ENCODE measurements around the gene DUOX1.

The DUOX1 gene

GRCh38 chr15:45197512-45197911 lies 67.7 kb downstream of the DUOX1 start:
- Histone ChIP-seq H3K4me3 (ENCODE audit: low read depth, low read length) (no peak overlapping the region), H3K36me3 (ENCODE audit: control insufficient read depth, insufficient read depth, low read length) (no peaks in the 10 kb centered on the region), H3K27me3 (ENCODE audit: control insufficient read depth, insufficient read depth, low read length) (no peaks in the 10 kb centered on the region), H3K9ac (no peak overlapping the region), H3K9me3 (ENCODE audit: control insufficient read depth, low read length) (no peaks in the 10 kb centered on the region), H3K4me1 (peaks cover 2% of the 10 kb centered on the region), H3K27ac (no peak overlapping the region), H3K4me2 (ENCODE audit: low read length) (no peak overlapping the region), H2AFZ (no peak overlapping the region), H3K79me2 (no peaks in the 10 kb centered on the region)
- no peak for TF ChIP-seq CTCF (IDR thresholded peaks at IDR 0.05)

GRCh38 chr15:45198337-45199135 lies 68.7 kb downstream of the DUOX1 start:
- H3K9me3 ChIP-seq (ENCODE audit: control insufficient read depth, low read length): no peaks in the 10 kb centered on the region
- TF ChIP-seq CTCF (IDR thresholded peaks at IDR 0.05): peak; percentile 60
- peak overlapping the region; percentile 100 for H3K27ac ChIP-seq
- no peaks in the 10 kb centered on the region for H3K36me3 ChIP-seq (ENCODE audit: control insufficient read depth, insufficient read depth, low read length)
- H3K4me1 ChIP-seq: peaks cover 2% of the 10 kb centered on the region
- H3K4me2 ChIP-seq (ENCODE audit: low read length): peak overlapping the region; percentile 78
- peak overlapping the region; percentile 94 for H2AFZ ChIP-seq
- no peaks in the 10 kb centered on the region for H3K27me3 ChIP-seq (ENCODE audit: control insufficient read depth, insufficient read depth, low read length)
- peak overlapping the region; percentile 68 for H3K4me3 ChIP-seq (ENCODE audit: low read depth, low read length)
- H3K79me2 ChIP-seq: no peaks in the 10 kb centered on the region
- peak overlapping the region; percentile 19 for H3K9ac ChIP-seq

GRCh38 chr15:45199136-45199810 lies 69.5 kb downstream of the DUOX1 start:
- peaks cover 2% of the 10 kb centered on the region for H3K4me1 ChIP-seq
- H3K4me2 ChIP-seq (ENCODE audit: low read length): peak overlapping the region; percentile 78
- peak overlapping the region; percentile 19 for H3K9ac ChIP-seq
- H3K27ac ChIP-seq: peak overlapping the region; percentile 100
- no peaks in the 10 kb centered on the region for H3K27me3 ChIP-seq (ENCODE audit: control insufficient read depth, insufficient read depth, low read length)
- H3K4me3 ChIP-seq (ENCODE audit: low read depth, low read length): peak overlapping the region; percentile 68
- no peak for TF ChIP-seq CTCF (IDR thresholded peaks at IDR 0.05)
- no peaks in the 10 kb centered on the region for H3K36me3 ChIP-seq (ENCODE audit: control insufficient read depth, insufficient read depth, low read length)
- peak overlapping the region; percentile 94 for H2AFZ ChIP-seq
- H3K79me2 ChIP-seq: no peaks in the 10 kb centered on the region
- H3K9me3 ChIP-seq (ENCODE audit: control insufficient read depth, low read length): no peaks in the 10 kb centered on the region

GRCh38 chr15:45200001-45200798 lies 70.4 kb downstream of the DUOX1 start:
- H2AFZ ChIP-seq: peak overlapping the region; percentile 97
- H3K9ac ChIP-seq: no peak overlapping the region
- no peaks in the 10 kb centered on the region for H3K36me3 ChIP-seq (ENCODE audit: control insufficient read depth, insufficient read depth, low read length)
- H3K27me3 ChIP-seq (ENCODE audit: control insufficient read depth, insufficient read depth, low read length): no peaks in the 10 kb centered on the region
- H3K4me1 ChIP-seq: peaks cover 2% of the 10 kb centered on the region
- no peaks in the 10 kb centered on the region for H3K79me2 ChIP-seq
- no peaks in the 10 kb centered on the region for H3K9me3 ChIP-seq (ENCODE audit: control insufficient read depth, low read length)
- H3K4me3 ChIP-seq (ENCODE audit: low read depth, low read length): peak overlapping the region; percentile 68
- no peak for TF ChIP-seq CTCF (IDR thresholded peaks at IDR 0.05)
- peak overlapping the region; percentile 100 for H3K27ac ChIP-seq
- peak overlapping the region; percentile 78 for H3K4me2 ChIP-seq (ENCODE audit: low read length)

All from parathyroid adenoma (tissue), 2 donors.